ENCODE results near the gene METAP1D. TPM values are rescaled to one million over a fixed set of nuclear protein-coding genes. Genes with fewer than 3 reads are reported as not detected.
A peak's percentile ranks its signal among the peaks of the same experiment; 100 is the strongest.

The METAP1D gene
- total and polyA plus RNA-seq, 2 of the 4 experiments (the other 2 are of a cell fraction), result 3.4 to 5.5 TPM

DNA sequence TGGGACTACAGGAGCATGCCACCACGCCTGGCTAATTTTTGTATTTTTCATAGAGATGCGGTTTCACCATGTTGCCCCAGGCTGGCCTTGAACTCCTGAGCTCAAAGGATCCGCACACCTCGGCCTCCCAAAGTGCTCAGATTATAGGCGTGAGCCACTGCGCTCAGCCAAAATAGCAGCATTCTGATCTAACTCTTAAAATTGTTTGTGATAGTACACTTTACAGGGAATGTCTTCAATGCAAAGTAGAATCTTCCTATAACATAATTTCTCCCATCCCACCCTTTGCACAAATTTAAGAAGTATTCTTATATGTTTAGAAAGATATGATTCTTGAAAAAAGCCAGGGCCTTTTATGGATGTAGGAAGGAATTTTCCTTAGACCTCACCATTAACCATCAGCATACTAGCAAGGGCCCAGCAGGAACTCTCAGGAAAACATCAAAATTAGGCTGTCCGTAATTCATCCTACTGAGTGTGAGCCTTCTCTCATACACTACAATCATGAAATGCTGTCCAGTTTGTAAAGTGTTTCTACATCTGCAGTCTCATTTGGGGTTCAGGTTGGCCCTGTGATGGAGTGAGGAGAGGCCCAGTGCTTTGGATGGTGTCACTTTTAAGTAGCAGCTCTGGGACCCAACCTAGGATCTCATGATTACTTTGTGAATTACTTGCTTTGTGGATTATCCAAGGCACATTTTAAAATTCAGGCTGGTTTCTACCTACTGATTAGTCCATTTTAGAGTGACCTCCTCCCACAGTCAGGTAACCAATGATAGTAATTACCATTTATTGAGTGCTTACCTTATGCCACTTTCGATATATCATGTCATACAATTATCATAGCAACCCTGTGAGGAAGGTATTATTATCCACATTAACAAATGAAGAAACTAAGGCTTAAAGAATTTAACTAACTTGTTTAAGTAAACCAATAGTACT is 48.1 kb downstream of the METAP1D start:
- Histone ChIP-seq H2AFZ (replicated peaks; ENCODE audit: low read length, poor library complexity) (no peak overlapping the region), H2AK5ac (ENCODE audit: low read depth, low read length) (peak overlapping the region; percentile 70; the same call in 1 of the 2 replicates), H2BK5ac (ENCODE audit: low read depth, low read length, poor library complexity, severe bottlenecking) (no peak overlapping the region), H3K56ac (ENCODE audit: extremely low read depth, insufficient read depth, low read length) (no peak overlapping the region), H3K4me3 (ENCODE audit: insufficient read depth, low read depth, low read length) (no peak overlapping the region), H3K9me1 (ENCODE audit: insufficient read depth, low read length) (0 out of 2 replicates have a peak, but pooled peaks cover 4% of the 10 kb centered on the region), H3K4me2 (ENCODE audit: low read depth, low read length) (no peak overlapping the region), H3K27ac (ENCODE audit: insufficient read depth, low read length) (no peak overlapping the region), H2BK120ac (ENCODE audit: low read depth, low read length) (no peak overlapping the region), H3K9ac (ENCODE audit: low read depth, low read length) (no peak overlapping the region), H4K8ac (ENCODE audit: low read depth in 2 of 2, low read length in 2 of 2) (no peak overlapping the region), H2AK9ac (replicated peaks; ENCODE audit: low read depth, low read length, poor library complexity) (no peak overlapping the region), H4K20me1 (ENCODE audit: insufficient read depth, low read length) (no peaks in the 10 kb centered on the region), H3K4me1 (ENCODE audit: control insufficient read depth, insufficient read depth, low read length) (peaks cover 5% of the 10 kb centered on the region), H3K18ac (ENCODE audit: low read depth, low read length) (no peak overlapping the region), H2BK20ac (ENCODE audit: low read depth, low read length) (no peak overlapping the region), H3K27me3 (ENCODE audit: control insufficient read depth, insufficient read depth, low read length) (no peaks in the 10 kb centered on the region), H3K79me1 (ENCODE audit: low read depth in 1 of 2, low read length in 2 of 2) (no peaks in the 10 kb centered on the region), H3K23ac (ENCODE audit: low read depth, low read length) (no peak overlapping the region), H3K4ac (ENCODE audit: low read depth, low read length) (0 out of 2 replicates have a peak overlapping the region, but pooled peaks have one; percentile 55), H3K9me3 (ENCODE audit: control insufficient read depth, insufficient read depth, low read length) (no peaks in the 10 kb centered on the region), H4K5ac (ENCODE audit: low read depth, low read length) (no peak overlapping the region), H4K91ac (ENCODE audit: insufficient read depth, low read depth, low read length) (no peak overlapping the region), H2BK15ac (ENCODE audit: low read depth, low read length) (no peak overlapping the region), H3K36me3 (ENCODE audit: control insufficient read depth, insufficient read depth, low read length) (no peaks in the 10 kb centered on the region), H3K14ac (replicated peaks; ENCODE audit: low read depth, low read length) (no peak overlapping the region)
- peak; percentile 28; the same call in 1 of the 2 replicates for ATAC-seq (ENCODE audit: low read depth)
- dilution Hi-C loops (cut with HindIII; ENCODE audit: low sequenced_read_pairs, unreplicated experiment) (no loop called here), in situ Hi-C loops (cut with MboI; ENCODE audit: low sequenced_read_pairs) (no loop called here), intact Hi-C loops (cut with micrococcal nuclease) (no loop called here)
- POLR2A ChIA-PET (ENCODE audit: unreplicated experiment), result no interaction called here
- WGBS, 2 experiments (ENCODE audit: extremely low coverage in 2 of 2, insufficient read length in 1 of 2), result no CpG with 5 or more reads among the region's 8 CpGs
- no peak for DNase-seq
- CTCF ChIA-PET, result interaction anchor here (0.8 to 1.7 kb wide), 3 partner anchors 10 to 27 kb away, joined by 3 to 9 read pairs (median 5); no protein-coding TSS in a partner anchor
- no TSS peak for BruUV-seq (replicated peaks)
- TF ChIP-seq RAD21 (IDR thresholded peaks at IDR 0.05; ENCODE audit: low read length), result no peak
- TF ChIP-seq MXI1 (IDR thresholded peaks at IDR 0.05; ENCODE audit: borderline replicate concordance, low read depth, low read length), result no peak
- no peak for TF ChIP-seq NFE2L2 (IDR thresholded peaks at IDR 0.05; ENCODE audit: low read depth, low read length)
- TF ChIP-seq, protein P1, sequence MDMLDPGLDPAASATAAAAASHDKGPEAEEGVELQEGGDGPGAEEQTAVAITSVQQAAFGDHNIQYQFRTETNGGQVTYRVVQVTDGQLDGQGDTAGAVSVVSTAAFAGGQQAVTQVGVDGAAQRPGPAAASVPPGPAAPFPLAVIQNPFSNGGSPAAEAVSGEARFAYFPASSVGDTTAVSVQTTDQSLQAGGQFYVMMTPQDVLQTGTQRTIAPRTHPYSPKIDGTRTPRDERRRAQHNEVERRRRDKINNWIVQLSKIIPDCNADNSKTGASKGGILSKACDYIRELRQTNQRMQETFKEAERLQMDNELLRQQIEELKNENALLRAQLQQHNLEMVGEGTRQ (IDR thresholded peaks at IDR 0.05; ENCODE audit: low read depth, low read length), result no peak
- no peak for TF ChIP-seq FOS (IDR thresholded peaks at IDR 0.05; ENCODE audit: low read depth, low read length)
- no peak for TF ChIP-seq POLR2A (IDR thresholded peaks at IDR 0.05; ENCODE audit: low read depth, low read length)
- TF ChIP-seq, protein P2, sequence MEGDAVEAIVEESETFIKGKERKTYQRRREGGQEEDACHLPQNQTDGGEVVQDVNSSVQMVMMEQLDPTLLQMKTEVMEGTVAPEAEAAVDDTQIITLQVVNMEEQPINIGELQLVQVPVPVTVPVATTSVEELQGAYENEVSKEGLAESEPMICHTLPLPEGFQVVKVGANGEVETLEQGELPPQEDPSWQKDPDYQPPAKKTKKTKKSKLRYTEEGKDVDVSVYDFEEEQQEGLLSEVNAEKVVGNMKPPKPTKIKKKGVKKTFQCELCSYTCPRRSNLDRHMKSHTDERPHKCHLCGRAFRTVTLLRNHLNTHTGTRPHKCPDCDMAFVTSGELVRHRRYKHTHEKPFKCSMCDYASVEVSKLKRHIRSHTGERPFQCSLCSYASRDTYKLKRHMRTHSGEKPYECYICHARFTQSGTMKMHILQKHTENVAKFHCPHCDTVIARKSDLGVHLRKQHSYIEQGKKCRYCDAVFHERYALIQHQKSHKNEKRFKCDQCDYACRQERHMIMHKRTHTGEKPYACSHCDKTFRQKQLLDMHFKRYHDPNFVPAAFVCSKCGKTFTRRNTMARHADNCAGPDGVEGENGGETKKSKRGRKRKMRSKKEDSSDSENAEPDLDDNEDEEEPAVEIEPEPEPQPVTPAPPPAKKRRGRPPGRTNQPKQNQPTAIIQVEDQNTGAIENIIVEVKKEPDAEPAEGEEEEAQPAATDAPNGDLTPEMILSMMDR (conservative IDR thresholded peaks at IDR 0.05; ENCODE audit: low read depth, low read length), result no peak
- TF ChIP-seq RCOR1 (IDR thresholded peaks at IDR 0.05; ENCODE audit: insufficient replicate concordance, low read length), result no peak
- TF ChIP-seq MAZ (IDR thresholded peaks at IDR 0.05; ENCODE audit: borderline replicate concordance, low read depth, low read length), result no peak
- no peak for TF ChIP-seq MAFK (IDR thresholded peaks at IDR 0.05; ENCODE audit: low read depth, low read length)
- TF ChIP-seq BHLHE40 (IDR thresholded peaks at IDR 0.05; ENCODE audit: low read depth, low read length), result no peak
- TF ChIP-seq, protein P3, sequence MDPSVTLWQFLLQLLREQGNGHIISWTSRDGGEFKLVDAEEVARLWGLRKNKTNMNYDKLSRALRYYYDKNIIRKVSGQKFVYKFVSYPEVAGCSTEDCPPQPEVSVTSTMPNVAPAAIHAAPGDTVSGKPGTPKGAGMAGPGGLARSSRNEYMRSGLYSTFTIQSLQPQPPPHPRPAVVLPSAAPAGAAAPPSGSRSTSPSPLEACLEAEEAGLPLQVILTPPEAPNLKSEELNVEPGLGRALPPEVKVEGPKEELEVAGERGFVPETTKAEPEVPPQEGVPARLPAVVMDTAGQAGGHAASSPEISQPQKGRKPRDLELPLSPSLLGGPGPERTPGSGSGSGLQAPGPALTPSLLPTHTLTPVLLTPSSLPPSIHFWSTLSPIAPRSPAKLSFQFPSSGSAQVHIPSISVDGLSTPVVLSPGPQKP (IDR thresholded peaks at IDR 0.05; ENCODE audit: borderline replicate concordance, low read depth, low read length), result no peak
- no peak for TF ChIP-seq CHD1 (IDR thresholded peaks at IDR 0.05; ENCODE audit: low read depth, low read length)
- no peak for TF ChIP-seq RFX5 (IDR thresholded peaks at IDR 0.05; ENCODE audit: low read depth, low read length)
